PC-3 (cell line): ENCODE results near the gene HMGCS1. TPM values are rescaled to one million over a fixed set of nuclear protein-coding genes. Genes with fewer than 3 reads are reported as not detected.

Source experiments
- ATAC-seq: fragments of 200-7000 bp; cut with Tn5 transposase; 2 replicates; pipeline ENCODE4 v1.9.1; 2020; ENCODE audit warnings: mild to moderate bottlenecking, moderate library complexity
- BruUV-seq: library from RNA; stranded (reverse); fragments of 400-500 nt; replicated peaks from 2 replicates; lab custom pipeline; 2021; lab: Mats Ljungman, UMichigan
- CTCF ChIA-PET: fragments of 300-600 bp; sonication (Branson Sonifier 250); formaldehyde crosslinking; loops from one replicate; lab custom pipeline; 2022; ENCODE audit warnings: antibody characterized with exemption; lab: Charles Lee
- POLR2A ChIA-PET: fragments of 300-600 bp; sonication (Branson Sonifier 250); formaldehyde crosslinking; loops from one replicate; lab custom pipeline; 2022; ENCODE audit warnings: antibody characterized with exemption; ENCODE audit not compliant: unreplicated experiment; lab: Charles Lee
- DNase-seq: peaks from one replicate; pipeline ENCODE4 v3.0.0-alpha.2; 2015
- H2AFZ ChIP-seq: fragments of 300-600 bp; sonication (generic); 2 replicates; pipeline ENCODE4 v1.6.0; 2016; ENCODE audit warnings: antibody characterized with exemption, low read length
- H3F3A ChIP-seq: fragments of 300-600 bp; sonication (generic); one replicate; pipeline ENCODE4 v1.6.0; 2017; ENCODE audit warnings: antibody characterized with exemption, low read length, control low read depth, mild to moderate bottlenecking; ENCODE audit not compliant: unreplicated experiment
- H3K27ac ChIP-seq: fragments of 300-600 bp; sonication (generic); 2 replicates; pipeline ENCODE4 v1.5.1; 2016; ENCODE audit warnings: mild to moderate bottlenecking, low read length
- H3K27me3 ChIP-seq: fragments of 300-600 bp; sonication (generic); 2 replicates; pipeline ENCODE4 v1.6.1; 2016; ENCODE audit warnings: low read length, mixed read lengths
- H3K36me3 ChIP-seq: fragments of 300-600 bp; sonication (generic); 2 replicates; pipeline ENCODE4 v1.6.1; 2016; ENCODE audit warnings: low read depth, mixed run types, low read length, mixed read lengths
- H3K4me1 ChIP-seq: fragments of 300-600 bp; sonication (generic); 2 replicates; pipeline ENCODE4 v1.5.1; 2016; ENCODE audit warnings: low read length; ENCODE audit not compliant: insufficient read depth
- H3K4me2 ChIP-seq: fragments of 300-600 bp; sonication (generic); 2 replicates; pipeline ENCODE4 v1.6.0; 2016; ENCODE audit warnings: low read length
- H3K4me3 ChIP-seq: fragments of 300-600 bp; sonication (generic); 2 replicates; pipeline ENCODE4 v1.5.1; 2016; ENCODE audit warnings: mild to moderate bottlenecking, low read length, mixed read lengths
- H3K79me2 ChIP-seq: fragments of 300-600 bp; sonication (generic); 2 replicates; pipeline ENCODE4 v1.6.1; 2017; ENCODE audit warnings: low read length, mixed read lengths
- H3K9ac ChIP-seq: fragments of 300-600 bp; sonication (generic); 2 replicates; pipeline ENCODE4 v1.6.0; 2016; ENCODE audit warnings: mild to moderate bottlenecking, low read length
- H3K9me2 ChIP-seq: fragments of 300-600 bp; sonication (generic); replicated peaks from 2 replicates; pipeline ENCODE4 v1.6.1; 2016; ENCODE audit warnings: mixed run types, low read length, mixed read lengths
- H3K9me3 ChIP-seq: fragments of 300-600 bp; sonication (generic); 2 replicates; pipeline ENCODE4 v1.6.1; 2016; ENCODE audit warnings: low read length, mixed read lengths
- H4K20me1 ChIP-seq: fragments of 300-600 bp; sonication (generic); 2 replicates; pipeline ENCODE4 v1.6.1; 2016; ENCODE audit warnings: low read length, mixed read lengths
- CTCF ChIP-seq: fragments of 300-600 bp; sonication (generic); conservative IDR thresholded peaks from 2 replicates; pipeline ENCODE4 v1.5.1; 2017; ENCODE audit warnings: antibody characterized with exemption, low read depth, mild to moderate bottlenecking, low read length
- EZH2 ChIP-seq: fragments of 300-600 bp; sonication (generic); IDR thresholded peaks from one replicate; pipeline ENCODE4 v1.6.1; 2017; ENCODE audit warnings: antibody characterized with exemption, mild to moderate bottlenecking, low read length; ENCODE audit not compliant: unreplicated experiment
- EZH2phosphoT487 ChIP-seq: fragments of 300-600 bp; sonication (generic); IDR thresholded peaks from 2 replicates; pipeline ENCODE4 v1.6.1; 2018; ENCODE audit warnings: mild to moderate bottlenecking, antibody characterized with exemption, low read length, borderline replicate concordance
- intact Hi-C: fragments of 100-400 bp; cut with micrococcal nuclease; formaldehyde crosslinking; loops from 2 replicates; pipeline ENCODE4 v1.9.0; 2023
- total RNA-seq: library from RNA; depleted of rRNA; stranded (reverse); fragments of >200 nt; gene quantifications from 2 replicates; pipeline ENCODE4 v1.2.3, GENCODE V29; 2014

HMGCS1 gene
- total RNA-seq, 1 experiment from 2014 or later, result 39.7 TPM

- Histone ChIP-seq H3K4me3 (no peak overlapping the region), H3K79me2 (peaks cover 80% of the 10 kb centered on the region), H3K4me1 (no peaks in the 10 kb centered on the region), H3K36me3 (peaks cover 40% of the 10 kb centered on the region), H3F3A (no peaks in the 10 kb centered on the region), H3K27ac (no peak overlapping the region), H3K4me2 (no peak overlapping the region), H3K9me3 (no peaks in the 10 kb centered on the region), H2AFZ (no peak overlapping the region), H3K9ac (no peak overlapping the region), H4K20me1 (peaks cover 30% of the 10 kb centered on the region), H3K27me3 (no peaks in the 10 kb centered on the region), H3K9me2 (no peaks in the 10 kb centered on the region)
- DNase-seq (no peak), ATAC-seq (no peak)
- intact Hi-C loops, result no loop called here
- BruUV-seq, result no TSS peak
- CTCF ChIA-PET, result no interaction called here
- no peak for TF ChIP-seq EZH2
- TF ChIP-seq EZH2phosphoT487, result no peak
- no peak for TF ChIP-seq CTCF
- POLR2A ChIA-PET, result no interaction called here
Measured at GRCh38 chr5:43302481-43302880, 10.7 kb downstream of the HMGCS1 start.

- Histone ChIP-seq H3K79me2 (peaks cover 75% of the 10 kb centered on the region), H3K36me3 (peaks cover 47% of the 10 kb centered on the region), H3F3A (no peaks in the 10 kb centered on the region), H3K9me3 (no peaks in the 10 kb centered on the region), H4K20me1 (peaks cover 30% of the 10 kb centered on the region), H3K4me3 (no peak overlapping the region), H3K9ac (no peak overlapping the region), H3K27ac (no peak overlapping the region), H3K9me2 (no peaks in the 10 kb centered on the region), H3K27me3 (no peaks in the 10 kb centered on the region), H3K4me2 (no peak overlapping the region), H2AFZ (no peak overlapping the region), H3K4me1 (no peaks in the 10 kb centered on the region)
- intact Hi-C loops, result no loop called here
- ChIA-PET CTCF (no interaction called here), POLR2A (no interaction called here)
- no peak for ATAC-seq
- TF ChIP-seq CTCF (no peak), EZH2phosphoT487 (no peak), EZH2 (no peak)
- no TSS peak for BruUV-seq
- no peak for DNase-seq
Measured at GRCh38 chr5:43301653-43302091, 11.5 kb downstream of the HMGCS1 start.

- H4K20me1 ChIP-seq, result peaks cover 22% of the 10 kb centered on the region
- ChIA-PET CTCF (no interaction called here), POLR2A (no interaction called here)
- no peaks in the 10 kb centered on the region for H3K9me2 ChIP-seq
- no peak overlapping the region for H2AFZ ChIP-seq
- ATAC-seq (no peak), DNase-seq (no peak)
- BruUV-seq, result no TSS peak
- no peak overlapping the region for H3K27ac ChIP-seq
- peaks cover 6% of the 10 kb centered on the region for H3K4me1 ChIP-seq
- TF ChIP-seq EZH2 (no peak), EZH2phosphoT487 (no peak)
- H3K79me2 ChIP-seq, result peaks cover 62% of the 10 kb centered on the region
- H3K9me3 ChIP-seq, result no peaks in the 10 kb centered on the region
- no peak overlapping the region for H3K9ac ChIP-seq
- no peak overlapping the region for H3K4me3 ChIP-seq
- H3K4me2 ChIP-seq, result no peak overlapping the region
- H3K27me3 ChIP-seq, result no peaks in the 10 kb centered on the region
- intact Hi-C loops, result no loop called here
- H3F3A ChIP-seq, result no peaks in the 10 kb centered on the region
- H3K36me3 ChIP-seq, result peaks cover 63% of the 10 kb centered on the region
Measured at GRCh38 chr5:43300112-43300511, 13.1 kb downstream of the HMGCS1 start.
